Upper lobe of left lung (tissue), 4 donors: Measurements from ENCODE around the gene GALNT7.

Source experiments
- POLR2A ChIP-seq, 4 donors: fragments of 450-650 bp; IDR thresholded peaks; one replicate each; pipeline ENCODE4 v1.5.1; 2016 to 2017; ENCODE audit warnings: antibody characterized with exemption in 4 of 4, mild to moderate bottlenecking in 2 of 4
- POLR2AphosphoS5 ChIP-seq, 2 donors: sonication (generic); formaldehyde crosslinking; IDR thresholded peaks; one replicate each; pipeline ENCODE4 v1.5.1; 2017; ENCODE audit warnings: antibody characterized with exemption in 2 of 2
- TF ChIP-seq, protein P1 (sequence below), 6 experiments: fragments of 450-650 bp in 4 of 6; fragments of 200-600 bp in 2 of 6; sonication (generic) in 2 of 6; IDR thresholded peaks; one replicate each; pipeline ENCODE4 v1.5.1; 2016 to 2019; ENCODE audit warnings: antibody characterized with exemption in 6 of 6

- TF ChIP-seq, protein P1, sequence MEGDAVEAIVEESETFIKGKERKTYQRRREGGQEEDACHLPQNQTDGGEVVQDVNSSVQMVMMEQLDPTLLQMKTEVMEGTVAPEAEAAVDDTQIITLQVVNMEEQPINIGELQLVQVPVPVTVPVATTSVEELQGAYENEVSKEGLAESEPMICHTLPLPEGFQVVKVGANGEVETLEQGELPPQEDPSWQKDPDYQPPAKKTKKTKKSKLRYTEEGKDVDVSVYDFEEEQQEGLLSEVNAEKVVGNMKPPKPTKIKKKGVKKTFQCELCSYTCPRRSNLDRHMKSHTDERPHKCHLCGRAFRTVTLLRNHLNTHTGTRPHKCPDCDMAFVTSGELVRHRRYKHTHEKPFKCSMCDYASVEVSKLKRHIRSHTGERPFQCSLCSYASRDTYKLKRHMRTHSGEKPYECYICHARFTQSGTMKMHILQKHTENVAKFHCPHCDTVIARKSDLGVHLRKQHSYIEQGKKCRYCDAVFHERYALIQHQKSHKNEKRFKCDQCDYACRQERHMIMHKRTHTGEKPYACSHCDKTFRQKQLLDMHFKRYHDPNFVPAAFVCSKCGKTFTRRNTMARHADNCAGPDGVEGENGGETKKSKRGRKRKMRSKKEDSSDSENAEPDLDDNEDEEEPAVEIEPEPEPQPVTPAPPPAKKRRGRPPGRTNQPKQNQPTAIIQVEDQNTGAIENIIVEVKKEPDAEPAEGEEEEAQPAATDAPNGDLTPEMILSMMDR (IDR thresholded peaks at IDR 0.05): no peak
- no peak for TF ChIP-seq POLR2A (IDR thresholded peaks at IDR 0.05)
- no peak for TF ChIP-seq POLR2AphosphoS5 (IDR thresholded peaks at IDR 0.05)
Measured at GRCh38 chr4:173166491-173166890, 2.1 kb upstream of the GALNT7 start.
